Measurements from ENCODE around the gene DMTF1.

DMTF1 gene

GRCh38 chr7:87152897-87153641 is 816 bp downstream of the DMTF1 start:
- peaks cover 31% of the 10 kb centered on the region for H3K36me3 Mint-ChIP-seq
- H3K4me3 Mint-ChIP-seq, result peak overlapping the region; percentile 95
- peak overlapping the region; percentile 97 for H3K27ac Mint-ChIP-seq
- peaks cover 49% of the 10 kb centered on the region for H3K4me1 Mint-ChIP-seq
- CTCF ChIA-PET, result interaction anchor here (0.8 to 1.8 kb wide), 10 partner anchors 11 to 735 kb away, joined by 3 to 5 read pairs (median 4); partner anchors contain the start of genes ELAPOR2 and TMEM243
- no peaks in the 10 kb centered on the region for H3K9me3 Mint-ChIP-seq
- no peaks in the 10 kb centered on the region for H3K27me3 Mint-ChIP-seq
- DNase-seq, result peak; percentile 51

GRCh38 chr7:87154166-87154565 is 1.9 kb downstream of the DMTF1 start:
- Mint-ChIP-seq H3K36me3 (peaks cover 31% of the 10 kb centered on the region), H3K27ac (no peak overlapping the region), H3K4me1 (peaks cover 53% of the 10 kb centered on the region), H3K9me3 (no peaks in the 10 kb centered on the region), H3K27me3 (no peaks in the 10 kb centered on the region), H3K4me3 (peak overlapping the region; percentile 95)
- CTCF ChIA-PET, result interaction anchor here (1.0 to 1.9 kb wide), 6 partner anchors 9 to 95 kb away, joined by 3 to 6 read pairs (median 3); partner anchors contain the start of genes ELAPOR2 and TMEM243
- DNase-seq, result no peak

DNA sequence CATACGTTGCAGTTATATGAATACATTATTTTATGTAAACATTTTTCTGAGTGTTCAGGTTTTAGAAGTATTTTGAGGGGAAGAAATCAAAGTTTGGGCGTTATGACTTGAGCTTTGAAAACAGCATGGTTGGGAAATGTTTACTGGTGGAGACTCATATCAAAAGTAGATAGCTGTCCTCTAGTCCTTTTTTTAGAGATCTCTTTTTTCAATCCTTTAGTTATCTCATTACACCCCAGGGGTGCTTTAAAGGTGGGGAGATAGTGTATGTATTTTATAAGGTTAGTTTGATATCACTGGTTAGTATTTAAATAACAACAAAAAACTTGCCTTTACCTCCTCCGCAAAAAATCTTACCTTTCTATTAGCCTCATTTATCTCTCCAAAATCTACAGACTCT is 2.3 kb downstream of the DMTF1 start:
- H3K4me3 Mint-ChIP-seq, result peak overlapping the region; percentile 95
- H3K27me3 Mint-ChIP-seq, result no peaks in the 10 kb centered on the region
- H3K9me3 Mint-ChIP-seq, result no peaks in the 10 kb centered on the region
- peaks cover 32% of the 10 kb centered on the region for H3K36me3 Mint-ChIP-seq
- no peak overlapping the region for H3K27ac Mint-ChIP-seq
- peaks cover 56% of the 10 kb centered on the region for H3K4me1 Mint-ChIP-seq
- DNase-seq, result no peak
- CTCF ChIA-PET, result interaction anchor here (1.0 to 1.9 kb wide), 6 partner anchors 9 to 95 kb away, joined by 3 to 6 read pairs (median 3); partner anchors contain the start of genes ELAPOR2 and TMEM243

DNA sequence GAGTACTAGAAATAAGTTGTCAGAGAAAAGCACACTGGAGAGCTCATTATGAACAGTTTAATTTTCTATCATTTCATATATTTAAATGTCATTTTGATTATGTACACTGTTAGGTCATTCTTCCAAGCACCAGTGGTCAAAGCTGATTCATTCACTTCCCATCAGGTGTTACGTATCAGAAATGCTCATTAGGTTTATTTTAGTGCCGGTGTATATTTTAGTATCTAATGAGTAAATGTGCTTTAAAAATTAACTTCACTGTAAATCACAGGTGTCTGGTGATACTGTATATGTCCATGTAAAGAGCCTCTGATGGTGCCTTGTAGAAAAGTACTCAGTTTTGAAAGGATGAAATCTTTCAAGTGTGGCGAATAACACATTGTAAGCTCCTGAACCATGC is 3.5 kb downstream of the DMTF1 start:
- no peak for DNase-seq
- Mint-ChIP-seq H3K4me3 (no peak overlapping the region), H3K36me3 (peaks cover 39% of the 10 kb centered on the region), H3K9me3 (no peaks in the 10 kb centered on the region), H3K27ac (no peak overlapping the region), H3K4me1 (peaks cover 63% of the 10 kb centered on the region), H3K27me3 (no peaks in the 10 kb centered on the region)
- CTCF ChIA-PET, result interaction anchor here (0.9 to 1.5 kb wide), 3 partner anchors 17 to 63 kb away, joined by 3 read pairs; partner anchors contain the start of gene TMEM243

GRCh38 chr7:87156709-87157108 is 4.5 kb downstream of the DMTF1 start:
- H3K9me3 Mint-ChIP-seq, result no peaks in the 10 kb centered on the region
- no peak for DNase-seq
- CTCF ChIA-PET, result interaction anchor here (0.9 kb wide), 1 partner anchor 230 kb away, joined by 4 read pairs; no protein-coding TSS in a partner anchor
- H3K27ac Mint-ChIP-seq, result no peak overlapping the region
- no peaks in the 10 kb centered on the region for H3K27me3 Mint-ChIP-seq
- peaks cover 58% of the 10 kb centered on the region for H3K4me1 Mint-ChIP-seq
- H3K36me3 Mint-ChIP-seq, result peaks cover 39% of the 10 kb centered on the region
- no peak overlapping the region for H3K4me3 Mint-ChIP-seq

GRCh38 chr7:87159538-87159937 is 7.3 kb downstream of the DMTF1 start:
- CTCF ChIA-PET, result interaction anchor here (1.5 kb wide), 1 partner anchor 10 kb away, joined by 4 read pairs; no protein-coding TSS in a partner anchor
- Mint-ChIP-seq H3K36me3 (peaks cover 43% of the 10 kb centered on the region), H3K4me3 (no peak overlapping the region), H3K4me1 (peaks cover 42% of the 10 kb centered on the region), H3K27ac (no peak overlapping the region), H3K27me3 (no peaks in the 10 kb centered on the region), H3K9me3 (no peaks in the 10 kb centered on the region)
- no peak for DNase-seq

DNA sequence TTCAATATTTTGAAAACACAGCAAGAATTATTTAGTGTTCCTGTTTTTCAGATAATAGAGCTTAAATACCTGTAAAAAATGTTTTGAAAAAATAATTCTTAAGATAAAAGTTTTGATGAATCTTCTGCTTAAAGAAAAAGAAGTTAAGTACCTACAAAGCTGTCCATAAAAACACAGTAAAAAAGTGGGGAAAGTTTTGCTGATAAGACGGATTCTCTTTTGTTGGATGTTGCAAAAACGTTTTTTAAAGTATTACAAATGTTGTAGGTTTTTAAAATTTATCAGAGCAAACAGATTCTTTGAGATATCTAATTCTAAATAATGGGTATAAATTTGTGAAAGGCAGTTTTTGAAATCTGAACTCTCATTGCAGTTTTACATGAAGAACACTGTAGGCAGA is 12.2 kb downstream of the DMTF1 start:
- Mint-ChIP-seq H3K36me3 (peaks cover 63% of the 10 kb centered on the region), H3K9me3 (no peaks in the 10 kb centered on the region), H3K27ac (no peak overlapping the region), H3K27me3 (no peaks in the 10 kb centered on the region), H3K4me1 (peaks cover 9% of the 10 kb centered on the region), H3K4me3 (no peak overlapping the region)
- DNase-seq, result no peak
- CTCF ChIA-PET, result interaction anchor here (1.4 kb wide), 1 partner anchor 11 kb away, joined by 3 read pairs; no protein-coding TSS in a partner anchor

- Mint-ChIP-seq H3K27ac (no peak overlapping the region), H3K4me1 (no peaks in the 10 kb centered on the region)
- CTCF ChIA-PET, result interaction anchor here (1.1 to 1.8 kb wide), 2 partner anchors 14 to 244 kb away, joined by 4 to 6 read pairs; no protein-coding TSS in a partner anchor
Observed at GRCh38 chr7:87170828-87171227, 18.6 kb downstream of the DMTF1 start.

GRCh38 chr7:87171282-87171934 is 19.2 kb downstream of the DMTF1 start:
- peaks cover 2% of the 10 kb centered on the region for H3K4me1 Mint-ChIP-seq
- no peaks in the 10 kb centered on the region for H3K9me3 Mint-ChIP-seq
- H3K36me3 Mint-ChIP-seq, result peaks cover 72% of the 10 kb centered on the region
- no peak overlapping the region for H3K27ac Mint-ChIP-seq
- CTCF ChIA-PET, result interaction anchor here (1.0 to 1.8 kb wide), 3 partner anchors 14 to 245 kb away, joined by 3 to 6 read pairs (median 4); no protein-coding TSS in a partner anchor
- no peak for DNase-seq
- no peaks in the 10 kb centered on the region for H3K27me3 Mint-ChIP-seq
- H3K4me3 Mint-ChIP-seq, result no peak overlapping the region

More at GRCh38 chr7:87170828-87171227, 18.6 kb downstream of the DMTF1 start:
- Mint-ChIP-seq H3K9me3 (no peaks in the 10 kb centered on the region), H3K4me3 (no peak overlapping the region), H3K27me3 (no peaks in the 10 kb centered on the region), H3K36me3 (peaks cover 70% of the 10 kb centered on the region)
- no peak for DNase-seq

- Mint-ChIP-seq H3K4me1 (peaks cover 9% of the 10 kb centered on the region), H3K36me3 (peaks cover 70% of the 10 kb centered on the region), H3K27me3 (no peaks in the 10 kb centered on the region), H3K9me3 (no peaks in the 10 kb centered on the region), H3K27ac (no peak overlapping the region), H3K4me3 (no peak overlapping the region)
- CTCF ChIA-PET, result interaction anchor here (0.8 to 1.0 kb wide), 2 partner anchors 18 to 19 kb away, joined by 3 read pairs; no protein-coding TSS in a partner anchor
- DNase-seq, result no peak
Observed at GRCh38 chr7:87173471-87173870, 21.2 kb downstream of the DMTF1 start.

DNA sequence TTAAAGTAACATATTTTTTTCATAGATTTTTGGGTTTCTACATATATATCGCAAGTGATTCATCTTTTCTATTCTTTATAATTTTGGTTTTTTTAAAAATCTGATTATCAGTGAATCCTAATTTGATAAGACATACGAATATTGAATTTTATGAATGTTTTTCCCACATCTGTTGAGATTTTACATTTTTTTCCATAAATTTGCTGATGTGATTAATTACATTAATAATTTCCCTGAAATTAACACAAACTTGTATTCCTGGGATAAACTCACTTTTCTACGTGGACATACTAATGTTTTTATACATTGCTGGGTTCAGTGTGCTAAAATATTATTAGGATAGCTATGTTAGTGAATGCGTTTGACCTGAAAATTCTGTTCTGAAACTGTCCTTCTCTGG is 26.1 kb downstream of the DMTF1 start:
- H3K36me3 Mint-ChIP-seq, result peaks cover 65% of the 10 kb centered on the region
- no peak overlapping the region for H3K27ac Mint-ChIP-seq
- no peaks in the 10 kb centered on the region for H3K9me3 Mint-ChIP-seq
- H3K27me3 Mint-ChIP-seq, result no peaks in the 10 kb centered on the region
- no peak overlapping the region for H3K4me3 Mint-ChIP-seq
- peaks cover 18% of the 10 kb centered on the region for H3K4me1 Mint-ChIP-seq
- CTCF ChIA-PET, result interaction anchor here (0.6 to 1.0 kb wide), 2 partner anchors 12 to 41 kb away, joined by 3 to 4 read pairs; partner anchors contain the start of gene TMEM243
- no peak for DNase-seq

GRCh38 chr7:87179180-87179579 is 26.9 kb downstream of the DMTF1 start:
- no peak overlapping the region for H3K4me3 Mint-ChIP-seq
- no peaks in the 10 kb centered on the region for H3K27me3 Mint-ChIP-seq
- peaks cover 27% of the 10 kb centered on the region for H3K4me1 Mint-ChIP-seq
- H3K27ac Mint-ChIP-seq, result no peak overlapping the region
- H3K9me3 Mint-ChIP-seq, result no peaks in the 10 kb centered on the region
- no peak for DNase-seq
- CTCF ChIA-PET, result no interaction called here
- peaks cover 65% of the 10 kb centered on the region for H3K36me3 Mint-ChIP-seq

- Mint-ChIP-seq H3K4me1 (peaks cover 17% of the 10 kb centered on the region), H3K9me3 (no peaks in the 10 kb centered on the region), H3K36me3 (peaks cover 67% of the 10 kb centered on the region), H3K27me3 (no peaks in the 10 kb centered on the region), H3K27ac (no peak overlapping the region), H3K4me3 (no peak overlapping the region)
- CTCF ChIA-PET, result no interaction called here
- no peak for DNase-seq
Observed at GRCh38 chr7:87187120-87187519, 34.9 kb downstream of the DMTF1 start.

GRCh38 chr7:87188930-87189329 is 36.7 kb downstream of the DMTF1 start:
- peaks cover 5% of the 10 kb centered on the region for H3K4me1 Mint-ChIP-seq
- H3K27ac Mint-ChIP-seq, result no peak overlapping the region
- peaks cover 62% of the 10 kb centered on the region for H3K36me3 Mint-ChIP-seq

More at GRCh38 chr7:87188930-87189329, 36.7 kb downstream of the DMTF1 start:
- Mint-ChIP-seq H3K27me3 (no peaks in the 10 kb centered on the region), H3K9me3 (no peaks in the 10 kb centered on the region), H3K4me3 (no peak overlapping the region)
- CTCF ChIA-PET, result no interaction called here
- no peak for DNase-seq

All from activated naive CD4-positive, alpha-beta T cell treated with anti-CD3 and anti-CD28 coated beads, Interleukin-2, amount 10 ng/mL, durations not matched to agents 7 days and 5 days (primary cell).